Endothelial cell of umbilical vein (primary cell): Measurements from ENCODE around the gene NKAIN4.

Experiments
- EZH2 ChIP-seq: IDR thresholded peaks from 2 replicates; pipeline ENCODE4 v1.6.1; 2012; ENCODE audit warnings: borderline replicate concordance, low read depth, mild to moderate bottlenecking, moderate library complexity, low read length, inconsistent platforms; ENCODE audit not compliant: severe bottlenecking
- FOS ChIP-seq: IDR thresholded peaks from 2 replicates; pipeline ENCODE4 v1.6.1; 2011; ENCODE audit warnings: mild to moderate bottlenecking, low read length, moderate library complexity, borderline replicate concordance; ENCODE audit not compliant: insufficient read depth
- GATA2 ChIP-seq: IDR thresholded peaks from 2 replicates; pipeline ENCODE4 v1.7.0; 2011; ENCODE audit warnings: low read depth, mild to moderate bottlenecking, moderate library complexity, mixed read lengths, low read length; ENCODE audit not compliant: insufficient read length, insufficient read depth
- JUN ChIP-seq: IDR thresholded peaks from 2 replicates; pipeline ENCODE4 v1.6.1; 2011; ENCODE audit warnings: borderline replicate concordance, low read depth; ENCODE audit not compliant: insufficient read length, insufficient read depth
- MYC ChIP-seq: IDR thresholded peaks from one replicate; pipeline ENCODE4 v1.6.1; 2011; ENCODE audit warnings: mild to moderate bottlenecking, low read depth, low read length
- POLR2A ChIP-seq: IDR thresholded peaks from 2 replicates; pipeline ENCODE4 v1.6.1; 2012; ENCODE audit warnings: low read depth, mild to moderate bottlenecking, control low read depth, low read length
- POLR2AphosphoS5 ChIP-seq: IDR thresholded peaks from 2 replicates; pipeline ENCODE4 v1.6.1; 2012; ENCODE audit warnings: low read depth, mild to moderate bottlenecking, control low read depth, low read length, moderate library complexity; ENCODE audit not compliant: insufficient read depth
- TF ChIP-seq, protein P1 (sequence below), 2 donors: IDR thresholded peaks; 1 replicate in 1 of 2; 2 replicates in 1 of 2; pipeline ENCODE4 v1.5.1; 2011; ENCODE audit warnings: low read length in 2 of 2, mild to moderate bottlenecking in 2 of 2, moderate library complexity in 2 of 2, control low read depth in 1 of 2, inconsistent platforms in 1 of 2, low read depth in 1 of 2; ENCODE audit not compliant: insufficient read depth in 1 of 2; ENCODE audit errors: extremely low read depth in 1 of 2
- TF ChIP-seq, protein P2 (sequence below): IDR thresholded peaks from 2 replicates; pipeline ENCODE4 v1.6.1; 2011; ENCODE audit not compliant: insufficient read depth, insufficient read length

GRCh38 chr20:63278661-63279060 lies 24.4 kb upstream of the NKAIN4 start:
- TF ChIP-seq EZH2 (no peak), POLR2AphosphoS5 (no peak), GATA2 (no peak), POLR2A (no peak), MYC (no peak), JUN (no peak), FOS (no peak)
- TF ChIP-seq, protein P1, sequence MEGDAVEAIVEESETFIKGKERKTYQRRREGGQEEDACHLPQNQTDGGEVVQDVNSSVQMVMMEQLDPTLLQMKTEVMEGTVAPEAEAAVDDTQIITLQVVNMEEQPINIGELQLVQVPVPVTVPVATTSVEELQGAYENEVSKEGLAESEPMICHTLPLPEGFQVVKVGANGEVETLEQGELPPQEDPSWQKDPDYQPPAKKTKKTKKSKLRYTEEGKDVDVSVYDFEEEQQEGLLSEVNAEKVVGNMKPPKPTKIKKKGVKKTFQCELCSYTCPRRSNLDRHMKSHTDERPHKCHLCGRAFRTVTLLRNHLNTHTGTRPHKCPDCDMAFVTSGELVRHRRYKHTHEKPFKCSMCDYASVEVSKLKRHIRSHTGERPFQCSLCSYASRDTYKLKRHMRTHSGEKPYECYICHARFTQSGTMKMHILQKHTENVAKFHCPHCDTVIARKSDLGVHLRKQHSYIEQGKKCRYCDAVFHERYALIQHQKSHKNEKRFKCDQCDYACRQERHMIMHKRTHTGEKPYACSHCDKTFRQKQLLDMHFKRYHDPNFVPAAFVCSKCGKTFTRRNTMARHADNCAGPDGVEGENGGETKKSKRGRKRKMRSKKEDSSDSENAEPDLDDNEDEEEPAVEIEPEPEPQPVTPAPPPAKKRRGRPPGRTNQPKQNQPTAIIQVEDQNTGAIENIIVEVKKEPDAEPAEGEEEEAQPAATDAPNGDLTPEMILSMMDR (IDR thresholded peaks at IDR 0.05; ENCODE audit: extremely low read depth in 1 of 2, insufficient read depth in 1 of 2, low read depth in 1 of 2, low read length in 2 of 2): no peak
- TF ChIP-seq, protein P2, sequence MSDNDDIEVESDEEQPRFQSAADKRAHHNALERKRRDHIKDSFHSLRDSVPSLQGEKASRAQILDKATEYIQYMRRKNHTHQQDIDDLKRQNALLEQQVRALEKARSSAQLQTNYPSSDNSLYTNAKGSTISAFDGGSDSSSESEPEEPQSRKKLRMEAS: no peak
